Sigmoid colon (tissue), 3 donors: ENCODE data around the gene NLRP3.

ENCODE experiments used
- POLR2A ChIP-seq, 2 donors: fragments of 450-650 bp; IDR thresholded peaks; one replicate each; pipeline ENCODE4 v1.6.1; 2016; ENCODE audit warnings: antibody characterized with exemption in 2 of 2, mild to moderate bottlenecking in 2 of 2, moderate library complexity in 2 of 2
- TF ChIP-seq, protein P1 (sequence below), 4 experiments: fragments of 450-650 bp in 3 of 4; fragments of 200-600 bp in 1 of 4; IDR thresholded peaks; one replicate each; pipeline ENCODE4 v1.5.1; 2016 to 2019; ENCODE audit warnings: antibody characterized with exemption in 4 of 4, mild to moderate bottlenecking in 3 of 4, moderate library complexity in 2 of 4

DNA sequence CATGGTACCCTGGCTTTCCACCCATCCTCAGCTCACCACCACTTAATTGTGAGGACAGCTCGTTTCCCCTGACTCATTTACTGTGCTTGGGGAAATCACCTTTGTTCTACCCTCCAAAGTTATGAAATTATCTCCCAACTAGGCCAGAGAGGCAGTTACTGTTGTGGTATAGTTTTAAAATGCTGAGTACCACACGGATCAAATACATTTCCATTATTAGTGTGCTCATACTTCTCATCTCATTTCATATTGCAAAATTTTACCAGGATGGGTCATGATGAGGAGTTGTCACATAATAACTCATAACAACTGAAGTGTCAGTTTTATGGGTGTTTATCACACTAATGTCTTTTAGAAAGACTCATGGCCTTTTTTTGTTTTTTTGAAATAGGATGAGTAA is 51.2 kb downstream of the NLRP3 start:
- TF ChIP-seq POLR2A (IDR thresholded peaks at IDR 0.05) = no peak
- TF ChIP-seq, protein P1, sequence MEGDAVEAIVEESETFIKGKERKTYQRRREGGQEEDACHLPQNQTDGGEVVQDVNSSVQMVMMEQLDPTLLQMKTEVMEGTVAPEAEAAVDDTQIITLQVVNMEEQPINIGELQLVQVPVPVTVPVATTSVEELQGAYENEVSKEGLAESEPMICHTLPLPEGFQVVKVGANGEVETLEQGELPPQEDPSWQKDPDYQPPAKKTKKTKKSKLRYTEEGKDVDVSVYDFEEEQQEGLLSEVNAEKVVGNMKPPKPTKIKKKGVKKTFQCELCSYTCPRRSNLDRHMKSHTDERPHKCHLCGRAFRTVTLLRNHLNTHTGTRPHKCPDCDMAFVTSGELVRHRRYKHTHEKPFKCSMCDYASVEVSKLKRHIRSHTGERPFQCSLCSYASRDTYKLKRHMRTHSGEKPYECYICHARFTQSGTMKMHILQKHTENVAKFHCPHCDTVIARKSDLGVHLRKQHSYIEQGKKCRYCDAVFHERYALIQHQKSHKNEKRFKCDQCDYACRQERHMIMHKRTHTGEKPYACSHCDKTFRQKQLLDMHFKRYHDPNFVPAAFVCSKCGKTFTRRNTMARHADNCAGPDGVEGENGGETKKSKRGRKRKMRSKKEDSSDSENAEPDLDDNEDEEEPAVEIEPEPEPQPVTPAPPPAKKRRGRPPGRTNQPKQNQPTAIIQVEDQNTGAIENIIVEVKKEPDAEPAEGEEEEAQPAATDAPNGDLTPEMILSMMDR (IDR thresholded peaks at IDR 0.05) = no peak
